LNCaP clone FGC (cell line): ENCODE data around the gene TNIK.

Experiments
- DNase-seq: peaks from one replicate; pipeline ENCODE4 v3.0.0-alpha.2; 2011; ENCODE audit warnings: low read depth
- H3K4me3 ChIP-seq: 2 replicates; pipeline ENCODE4 v1.5.1; 2011; ENCODE audit warnings: mild to moderate bottlenecking, low read depth, low read length, control low read depth
- CTCF ChIP-seq: IDR thresholded peaks from 2 replicates; pipeline ENCODE4 v1.5.1; 2012; ENCODE audit warnings: mild to moderate bottlenecking; ENCODE audit not compliant: control insufficient read depth, insufficient read depth; ENCODE audit errors: extremely low read depth

TNIK gene

GRCh38 chr3:171149526-171150116 is 310.6 kb downstream of the TNIK start:
- no peak for DNase-seq
- TF ChIP-seq CTCF, result no peak
- H3K4me3 ChIP-seq, result no peak overlapping the region

DNA sequence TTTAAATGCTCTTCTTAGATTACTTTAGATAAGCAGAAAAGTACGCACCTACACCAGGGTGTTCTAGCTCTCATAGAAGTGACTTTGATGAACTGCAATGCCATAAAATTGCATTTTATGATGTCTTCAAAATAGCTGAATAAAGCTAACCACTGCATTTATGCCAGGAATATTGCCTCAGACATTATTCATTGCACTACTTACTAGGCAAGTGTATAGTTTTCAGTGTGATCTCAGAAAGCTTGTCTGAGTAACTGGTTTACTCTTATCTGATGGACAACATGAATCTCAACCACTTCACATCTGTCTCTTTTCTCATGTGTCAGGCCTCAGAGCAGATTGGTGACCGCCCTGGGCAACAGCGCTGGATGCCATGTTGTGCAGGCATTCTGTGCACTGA is 314.4 kb downstream of the TNIK start:
- H3K4me3 ChIP-seq, result no peak overlapping the region
- TF ChIP-seq CTCF, result no peak
- no peak for DNase-seq

GRCh38 chr3:171142985-171143384 is 317.2 kb downstream of the TNIK start:
- DNase-seq, result no peak
- H3K4me3 ChIP-seq, result no peak overlapping the region
- no peak for TF ChIP-seq CTCF

- H3K4me3 ChIP-seq, result no peak overlapping the region
- TF ChIP-seq CTCF, result no peak
- DNase-seq, result no peak
These were observed 320.0 kb downstream of the TNIK start for GRCh38 chr3:171140246-171140645.

DNA sequence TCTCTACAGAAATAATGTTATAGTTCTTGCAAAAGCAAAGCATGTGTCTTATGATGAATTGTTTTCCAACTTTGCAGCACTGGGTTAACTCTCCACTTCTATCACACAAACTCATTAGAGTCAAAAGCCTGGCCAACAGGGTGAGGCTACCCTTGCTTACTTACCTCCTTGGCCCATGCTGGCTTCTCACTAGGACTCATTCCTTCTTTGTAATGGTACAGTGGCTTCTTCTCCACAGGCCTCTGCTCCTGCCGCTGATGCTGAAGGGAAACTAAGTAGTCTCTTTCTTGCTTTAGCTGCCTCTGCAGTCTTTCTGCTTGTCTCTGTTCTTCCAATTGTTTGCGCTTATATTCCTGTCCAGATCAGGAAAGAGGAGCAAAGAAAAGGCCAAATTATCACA is 322.2 kb downstream of the TNIK start:
- no peak for DNase-seq
- no peak for TF ChIP-seq CTCF

DNA sequence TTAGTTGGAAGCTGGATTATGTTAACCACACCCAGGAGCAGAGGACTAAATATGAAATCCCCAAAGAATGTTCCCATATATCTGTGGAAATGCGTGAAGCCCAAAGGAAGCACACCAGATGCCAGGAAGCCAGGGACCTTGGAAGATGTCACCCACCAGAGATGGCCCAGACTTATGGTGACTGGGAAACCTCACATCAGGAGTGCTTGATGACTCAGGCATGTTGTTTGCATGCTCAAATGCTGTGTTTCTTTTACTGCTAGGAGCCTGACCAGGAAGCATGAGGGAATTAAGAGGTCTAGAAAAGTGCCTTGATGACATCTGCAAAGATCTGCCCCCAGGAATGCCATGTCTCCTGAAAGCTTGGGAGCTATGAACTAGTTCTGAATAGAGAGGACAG is 324.7 kb downstream of the TNIK start:
- no peak overlapping the region for H3K4me3 ChIP-seq
- no peak for DNase-seq
- no peak for TF ChIP-seq CTCF

More for the DNA sequence above, 322.2 kb downstream of the TNIK start:
- H3K4me3 ChIP-seq, result no peak overlapping the region
